GM23338 (cell line): ENCODE results near the gene PPP6R1. TPM values are rescaled to one million over a fixed set of nuclear protein-coding genes. Genes with fewer than 3 reads are reported as not detected.

Experiments
- ATAC-seq: fragments of 200-7000 bp; cut with Tn5 transposase; 3 replicates; pipeline ENCODE4 v1.9.1; 2020
- DNase-seq: peaks from one replicate; pipeline ENCODE4 v3.0.0-alpha.2; 2015; ENCODE audit warnings: low spot score
- H2AFZ ChIP-seq: fragments of 200-600 bp; sonication (generic); 2 replicates; pipeline ENCODE4 v1.8.0; 2016; ENCODE audit warnings: antibody characterized with exemption, mild to moderate bottlenecking, moderate library complexity
- H3F3A ChIP-seq: fragments of 200-600 bp; sonication (generic); replicated peaks from 2 replicates; pipeline ENCODE4 v1.8.0; 2017; ENCODE audit warnings: antibody characterized with exemption, mixed run types, low read depth
- H3K27ac ChIP-seq: fragments of 200-600 bp; sonication (generic); 2 replicates; pipeline ENCODE4 v1.6.1; 2016; ENCODE audit warnings: low read depth
- H3K27me3 ChIP-seq: fragments of 200-600 bp; sonication (generic); 2 replicates; pipeline ENCODE4 v1.8.0; 2016; ENCODE audit warnings: mild to moderate bottlenecking, mixed run types, moderate library complexity; ENCODE audit not compliant: insufficient read depth
- H3K36me3 ChIP-seq: fragments of 200-600 bp; sonication (generic); 2 replicates; pipeline ENCODE4 v1.8.0; 2016; ENCODE audit warnings: mild to moderate bottlenecking; ENCODE audit not compliant: insufficient read depth
- H3K4me1 ChIP-seq: fragments of 200-600 bp; sonication (generic); 2 replicates; pipeline ENCODE4 v1.8.0; 2016; ENCODE audit warnings: mild to moderate bottlenecking, moderate library complexity; ENCODE audit not compliant: insufficient read depth
- H3K4me2 ChIP-seq: fragments of 200-600 bp; sonication (generic); 2 replicates; pipeline ENCODE4 v1.7.1; 2017; ENCODE audit warnings: mixed run types
- H3K4me3 ChIP-seq: fragments of 200-600 bp; sonication (generic); 2 replicates; pipeline ENCODE4 v1.6.1; 2016; ENCODE audit warnings: mixed run types
- H3K79me2 ChIP-seq: fragments of 200-600 bp; sonication (generic); replicated peaks from 2 replicates; pipeline ENCODE4 v1.8.0; 2017; ENCODE audit warnings: mild to moderate bottlenecking; ENCODE audit not compliant: insufficient read depth
- H3K9me2 ChIP-seq: fragments of 200-600 bp; sonication (generic); 2 replicates; pipeline ENCODE4 v1.8.0; 2017; ENCODE audit not compliant: insufficient read depth
- H4K20me1 ChIP-seq: fragments of 200-600 bp; sonication (generic); replicated peaks from 2 replicates; pipeline ENCODE4 v1.8.0; 2017; ENCODE audit warnings: mild to moderate bottlenecking; ENCODE audit not compliant: insufficient read depth
- H3K27ac Mint-ChIP-seq: 2 replicates; pipeline ENCODE4 v1.8.0; 2020; ENCODE audit warnings: inconsistent platforms, mild to moderate bottlenecking, moderate library complexity, mixed read lengths
- H3K27me3 Mint-ChIP-seq: 3 replicates; pipeline ENCODE4 v1.8.0; 2022; ENCODE audit warnings: low read depth, mild to moderate bottlenecking, moderate library complexity, mixed read lengths, inconsistent platforms; ENCODE audit not compliant: insufficient read depth, poor library complexity
- H3K36me3 Mint-ChIP-seq: 3 replicates; pipeline ENCODE4 v1.8.0; 2021; ENCODE audit warnings: low read depth, mild to moderate bottlenecking, inconsistent platforms, moderate library complexity, mixed read lengths
- H3K4me1 Mint-ChIP-seq: 3 replicates; pipeline ENCODE4 v1.8.0; 2020; ENCODE audit warnings: mild to moderate bottlenecking, inconsistent platforms, mixed read lengths
- H3K4me3 Mint-ChIP-seq: 3 replicates; pipeline ENCODE4 v1.8.0; 2021; ENCODE audit warnings: moderate library complexity, mild to moderate bottlenecking, inconsistent platforms, mixed read lengths
- H3K9me3 Mint-ChIP-seq: 3 replicates; pipeline ENCODE4 v1.8.0; 2020; ENCODE audit warnings: moderate library complexity, mild to moderate bottlenecking, inconsistent platforms, mixed read lengths
- CREB1 ChIP-seq: fragments of 250-450 bp; sonication (Bioruptor Pico); IDR thresholded peaks from 2 replicates; pipeline ENCODE4 v1.5.0; 2020; ENCODE audit warnings: low read depth, mild to moderate bottlenecking, moderate library complexity
- ETS1 ChIP-seq: IDR thresholded peaks from 2 replicates; pipeline ENCODE4 v1.6.1; 2016; ENCODE audit warnings: antibody characterized with exemption
- EZH2 ChIP-seq: fragments of 200-600 bp; sonication (generic); IDR thresholded peaks from one replicate; pipeline ENCODE4 v1.8.0; 2017; ENCODE audit warnings: antibody characterized with exemption, mild to moderate bottlenecking, low read depth; ENCODE audit not compliant: unreplicated experiment
- EZH2phosphoT487 ChIP-seq: fragments of 200-600 bp; sonication (generic); IDR thresholded peaks from one replicate; pipeline ENCODE4 v1.8.1; 2018; ENCODE audit warnings: antibody characterized with exemption; ENCODE audit not compliant: unreplicated experiment
- JUNB ChIP-seq: IDR thresholded peaks from one replicate; pipeline ENCODE4 v1.6.1; 2016; ENCODE audit warnings: antibody characterized with exemption; ENCODE audit not compliant: unreplicated experiment
- NANOG ChIP-seq: IDR thresholded peaks from 2 replicates; pipeline ENCODE4 v1.6.1; 2016; ENCODE audit warnings: antibody characterized with exemption, borderline replicate concordance
- POLR2AphosphoS5 ChIP-seq: IDR thresholded peaks from 2 replicates; pipeline ENCODE4 v1.6.1; 2016; ENCODE audit warnings: antibody characterized with exemption, low read depth
- REST ChIP-seq: IDR thresholded peaks from one replicate; pipeline ENCODE4 v1.6.1; 2018; ENCODE audit warnings: antibody characterized with exemption; ENCODE audit not compliant: unreplicated experiment
- STAT1 ChIP-seq: IDR thresholded peaks from one replicate; pipeline ENCODE4 v1.6.1; 2016; ENCODE audit warnings: antibody characterized with exemption; ENCODE audit not compliant: unreplicated experiment
- ZNF114 ChIP-seq: fragments of 250-450 bp; sonication (Bioruptor Pico); IDR thresholded peaks from 2 replicates; pipeline ENCODE4 v1.5.0; 2020; ENCODE audit warnings: mild to moderate bottlenecking, moderate library complexity
- ZNF331 ChIP-seq: fragments of 250-450 bp; sonication (Bioruptor Pico); IDR thresholded peaks from 2 replicates; pipeline ENCODE4 v1.5.0; 2020; ENCODE audit warnings: low read depth, mild to moderate bottlenecking, moderate library complexity
- ZNF462 ChIP-seq: fragments of 250-450 bp; sonication (Bioruptor Pico); IDR thresholded peaks from 2 replicates; pipeline ENCODE4 v1.5.0; 2020; ENCODE audit warnings: mild to moderate bottlenecking, moderate library complexity
- polyA plus RNA-seq: library from polyadenylated mRNA; unstranded; fragments of >200 nt; fragmentation: Nextera tagmentation; extraction: Ambion mirVana; gene quantifications from 2 replicates; pipeline ENCODE4 v1.2.1, GENCODE V29; 2016
- total RNA-seq: library from RNA; depleted of rRNA; stranded (reverse); fragments of >200 nt; shearing (Covaris generic); gene quantifications from 2 replicates; pipeline ENCODE4 v1.2.3, GENCODE V29; 2014
- TF ChIP-seq, protein P1 (sequence below), 2 experiments: fragments of 200-600 bp in 1 of 2; sonication (generic) in 1 of 2; conservative IDR thresholded peaks; 2 replicates each; pipeline versions ENCODE4 v1.5.1 to v1.6.1; 2016 to 2017; ENCODE audit warnings: antibody characterized with exemption in 2 of 2, low read depth in 2 of 2, mild to moderate bottlenecking in 2 of 2, moderate library complexity in 1 of 2

The PPP6R1 gene
- total and polyA plus RNA-seq, 2 experiments from 2014 or later: 22.2 to 70.8 TPM

- H3K36me3 ChIP-seq: no peaks in the 10 kb centered on the region; the same call in 1 of the 2 replicates
- Mint-ChIP-seq H3K9me3 (no peaks in the 10 kb centered on the region; the same call in 2 of the 3 replicates), H3K4me1 (peaks cover 4% of the 10 kb centered on the region; the same call in 2 of the 3 replicates), H3K27me3 (peaks cover 13% of the 10 kb centered on the region), H3K36me3 (peaks cover 9% of the 10 kb centered on the region; the same call in 1 of the 3 replicates), H3K4me3 (no peak overlapping the region; the same call in 2 of the 3 replicates), H3K27ac (no peak overlapping the region)
- H3K9me2 ChIP-seq: no peaks in the 10 kb centered on the region
- no peaks in the 10 kb centered on the region for H3K79me2 ChIP-seq
- H3K4me3 ChIP-seq: no peak overlapping the region
- H3K27me3 ChIP-seq: no peaks in the 10 kb centered on the region
- no peak overlapping the region for H3K4me2 ChIP-seq
- DNase-seq: no peak
- no peaks in the 10 kb centered on the region for H3F3A ChIP-seq
- TF ChIP-seq POLR2AphosphoS5 (no peak), NANOG (no peak), ZNF462 (no peak), JUNB (no peak), ZNF331 (CRISPR knock-in tag) (no peak), EZH2phosphoT487 (no peak), ETS1 (no peak), ZNF114 (CRISPR knock-in tag) (no peak), CREB1 (no peak), REST (no peak), STAT1 (no peak), EZH2 (no peak)
- TF ChIP-seq, protein P1, sequence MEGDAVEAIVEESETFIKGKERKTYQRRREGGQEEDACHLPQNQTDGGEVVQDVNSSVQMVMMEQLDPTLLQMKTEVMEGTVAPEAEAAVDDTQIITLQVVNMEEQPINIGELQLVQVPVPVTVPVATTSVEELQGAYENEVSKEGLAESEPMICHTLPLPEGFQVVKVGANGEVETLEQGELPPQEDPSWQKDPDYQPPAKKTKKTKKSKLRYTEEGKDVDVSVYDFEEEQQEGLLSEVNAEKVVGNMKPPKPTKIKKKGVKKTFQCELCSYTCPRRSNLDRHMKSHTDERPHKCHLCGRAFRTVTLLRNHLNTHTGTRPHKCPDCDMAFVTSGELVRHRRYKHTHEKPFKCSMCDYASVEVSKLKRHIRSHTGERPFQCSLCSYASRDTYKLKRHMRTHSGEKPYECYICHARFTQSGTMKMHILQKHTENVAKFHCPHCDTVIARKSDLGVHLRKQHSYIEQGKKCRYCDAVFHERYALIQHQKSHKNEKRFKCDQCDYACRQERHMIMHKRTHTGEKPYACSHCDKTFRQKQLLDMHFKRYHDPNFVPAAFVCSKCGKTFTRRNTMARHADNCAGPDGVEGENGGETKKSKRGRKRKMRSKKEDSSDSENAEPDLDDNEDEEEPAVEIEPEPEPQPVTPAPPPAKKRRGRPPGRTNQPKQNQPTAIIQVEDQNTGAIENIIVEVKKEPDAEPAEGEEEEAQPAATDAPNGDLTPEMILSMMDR (conservative IDR thresholded peaks at IDR 0.05; ENCODE audit: low read depth in 2 of 2): no peak
- H2AFZ ChIP-seq: no peak overlapping the region
- no peaks in the 10 kb centered on the region; the same call in 1 of the 2 replicates for H4K20me1 ChIP-seq
- H3K4me1 ChIP-seq: no peaks in the 10 kb centered on the region
- ATAC-seq: no peak
- H3K27ac ChIP-seq: no peak overlapping the region
Observed at GRCh38 chr19:55226788-55227187, 32.0 kb downstream of the PPP6R1 start.
